Ovary (tissue), 9 donors: Measurements from ENCODE around the gene TNFRSF6B. TPM values are rescaled to one million over a fixed set of nuclear protein-coding genes. Genes with fewer than 3 reads are reported as not detected.

ENCODE experiments used
- DNase-seq, 5 donors: peaks; one replicate each; pipeline ENCODE4 v3.0.0-alpha.2; 2019 to 2020
- H3K27ac ChIP-seq, 2 donors: fragments of 200-600 bp; one replicate each; pipeline versions ENCODE4 v1.5.1 to v1.8.0; 2019 to 2022
- H3K27me3 ChIP-seq: fragments of 200-600 bp; one replicate; pipeline ENCODE4 v1.8.0; 2022
- H3K36me3 ChIP-seq: fragments of 200-600 bp; sonication (generic); one replicate; pipeline ENCODE4 v1.5.1; 2019
- H3K4me1 ChIP-seq: one replicate; pipeline ENCODE4 v1.8.1; 2013; ENCODE audit warnings: mild to moderate bottlenecking, moderate library complexity; ENCODE audit not compliant: insufficient read depth
- H3K4me3 ChIP-seq: fragments of 200-600 bp; sonication (generic); one replicate; pipeline ENCODE4 v1.5.1; 2017
- H3K9me3 ChIP-seq, 2 donors: fragments of 200-600 bp in 1 of 2; sonication (generic) in 1 of 2; one replicate each; pipeline versions ENCODE4 v1.5.1 to v1.8.1; 2013 to 2019; ENCODE audit warnings: mild to moderate bottlenecking in 1 of 2, moderate library complexity in 1 of 2
- EP300 ChIP-seq: sonication (generic); formaldehyde crosslinking; IDR thresholded peaks from one replicate; pipeline ENCODE4 v1.6.1; 2017; ENCODE audit warnings: antibody characterized with exemption
- POLR2A ChIP-seq: fragments of 450-650 bp; IDR thresholded peaks from one replicate; pipeline ENCODE4 v1.6.1; 2017; ENCODE audit warnings: antibody characterized with exemption, mild to moderate bottlenecking, moderate library complexity
- WGBS, 3 donors: extraction: QIAGEN DNeasy Blood & Tissue Kit in 1 of 3; methylation state at CpG; one replicate each; pipeline versions ENCODE4 v1.1.5 to v1.1.7; 2013 to 2017; 5-methylcytosine and 5-hydroxymethylcytosine counted together
- intact Hi-C, 4 donors: fragments of 100-400 bp; cut with DNase I; formaldehyde crosslinking; loops; one replicate each; pipeline versions ENCODE4 v1.11.0 to v1.15.1; 2022 to 2023
- polyA plus RNA-seq, 2 donors: library from polyadenylated mRNA; stranded (reverse); fragments of 200-250 nt in 1 of 2; fragments of 350-450 nt in 1 of 2; fragmentation: Illumina TruSeq in 1 of 2; extraction: RNeasy Lipid Tissue Mini Kit (QIAGEN cat#74804) in 1 of 2; gene quantifications; one replicate each; pipeline ENCODE4 v1.2.3, GENCODE V29; 2013 to 2014
- total RNA-seq, 7 donors: library from RNA; depleted of rRNA in 2 of 7; stranded (reverse); fragments of >200 nt in 2 of 7; fragmentation: NEBNext Ultra II Directional in 3 of 7; extraction: Animal tissue kit (Norgen Biotek cat#: 25700) in 3 of 7; gene quantifications; one replicate each; pipeline versions ENCODE4 v1.1.0 to v1.2.4, GENCODE V29; 2016 to 2023
- TF ChIP-seq, protein P1 (sequence below), 3 donors: fragments of 450-650 bp in 2 of 3; fragments of 200-600 bp in 1 of 3; IDR thresholded peaks; one replicate each; pipeline versions ENCODE4 v1.5.1 to v1.8.0; 2016 to 2022; ENCODE audit warnings: antibody characterized with exemption in 3 of 3, mild to moderate bottlenecking in 1 of 3
- donor health status: DM: no; HTN: no; CAD: no; lungs with moderate emphysema.
- donor health status: DM: no; HTN: no; CAD: no.
- donor health status: Bipolar disorder and iron deficiency.
- donor health status: DM: yes; HTN: yes; CAD: no.
- donor health status: DM: no; HTN: no; CAD: no.
- donor health status: DM: yes; HTN: yes; CAD: no.

TNFRSF6B gene
- total and polyA plus RNA-seq, 9 donors = 2.0 to 7.0 (median 4.2) TPM; not detected in 1

DNA sequence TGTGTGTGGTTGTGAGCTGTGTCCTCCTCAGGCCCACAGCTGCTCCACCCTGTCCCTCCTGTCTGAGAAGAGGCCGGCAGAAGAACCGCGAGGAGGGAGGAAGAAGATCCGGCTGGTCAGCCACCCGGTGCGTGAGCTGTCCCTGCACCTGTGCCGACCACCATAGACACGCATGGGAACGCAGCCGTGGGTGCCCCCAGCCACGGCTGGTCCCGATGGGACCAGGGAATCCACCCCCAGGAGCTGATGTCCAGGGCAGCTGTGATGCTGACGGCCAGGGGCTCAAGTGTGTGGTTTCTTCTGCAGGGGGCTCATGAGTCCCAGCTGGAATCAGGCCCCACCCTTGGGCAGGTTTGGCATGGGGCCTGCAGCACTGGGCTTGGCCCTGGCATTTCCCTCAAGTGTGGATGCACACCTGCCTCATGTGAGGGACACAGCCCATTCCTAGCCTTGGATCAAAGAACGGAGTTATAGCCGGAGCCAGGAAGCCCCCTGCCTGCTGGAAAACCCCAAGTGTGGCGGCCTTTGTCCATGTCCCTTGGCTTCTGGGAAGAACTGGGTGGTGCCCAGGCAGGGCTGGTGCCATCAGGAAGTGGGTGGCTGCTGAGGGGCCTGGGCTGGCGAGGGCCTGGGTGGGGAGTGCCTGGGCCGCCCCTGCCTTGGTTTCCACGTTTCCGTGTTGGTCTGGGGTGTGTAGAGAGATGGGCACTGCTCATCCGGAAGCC, 4.6 kb upstream of the TNFRSF6B start:
- TF ChIP-seq EP300 (no peak), POLR2A (no peak)
- TF ChIP-seq, protein P1, sequence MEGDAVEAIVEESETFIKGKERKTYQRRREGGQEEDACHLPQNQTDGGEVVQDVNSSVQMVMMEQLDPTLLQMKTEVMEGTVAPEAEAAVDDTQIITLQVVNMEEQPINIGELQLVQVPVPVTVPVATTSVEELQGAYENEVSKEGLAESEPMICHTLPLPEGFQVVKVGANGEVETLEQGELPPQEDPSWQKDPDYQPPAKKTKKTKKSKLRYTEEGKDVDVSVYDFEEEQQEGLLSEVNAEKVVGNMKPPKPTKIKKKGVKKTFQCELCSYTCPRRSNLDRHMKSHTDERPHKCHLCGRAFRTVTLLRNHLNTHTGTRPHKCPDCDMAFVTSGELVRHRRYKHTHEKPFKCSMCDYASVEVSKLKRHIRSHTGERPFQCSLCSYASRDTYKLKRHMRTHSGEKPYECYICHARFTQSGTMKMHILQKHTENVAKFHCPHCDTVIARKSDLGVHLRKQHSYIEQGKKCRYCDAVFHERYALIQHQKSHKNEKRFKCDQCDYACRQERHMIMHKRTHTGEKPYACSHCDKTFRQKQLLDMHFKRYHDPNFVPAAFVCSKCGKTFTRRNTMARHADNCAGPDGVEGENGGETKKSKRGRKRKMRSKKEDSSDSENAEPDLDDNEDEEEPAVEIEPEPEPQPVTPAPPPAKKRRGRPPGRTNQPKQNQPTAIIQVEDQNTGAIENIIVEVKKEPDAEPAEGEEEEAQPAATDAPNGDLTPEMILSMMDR (IDR thresholded peaks at IDR 0.05) = no peak
- intact Hi-C loops = no loop called here
- 77 to 85% (median 80%) methylated on average over 19 to 21 of the region's 21 CpGs for WGBS, 3 donors
- H3K27ac ChIP-seq = no peak overlapping the region
- H3K4me3 ChIP-seq = no peak overlapping the region
- H3K9me3 ChIP-seq = no peaks in the 10 kb centered on the region
- H3K27me3 ChIP-seq = no peaks in the 10 kb centered on the region
- no peaks in the 10 kb centered on the region for H3K36me3 ChIP-seq
- peak in 1 of 5 donors; percentile 28 for DNase-seq
- peaks cover 7% of the 10 kb centered on the region for H3K4me1 ChIP-seq

DNA sequence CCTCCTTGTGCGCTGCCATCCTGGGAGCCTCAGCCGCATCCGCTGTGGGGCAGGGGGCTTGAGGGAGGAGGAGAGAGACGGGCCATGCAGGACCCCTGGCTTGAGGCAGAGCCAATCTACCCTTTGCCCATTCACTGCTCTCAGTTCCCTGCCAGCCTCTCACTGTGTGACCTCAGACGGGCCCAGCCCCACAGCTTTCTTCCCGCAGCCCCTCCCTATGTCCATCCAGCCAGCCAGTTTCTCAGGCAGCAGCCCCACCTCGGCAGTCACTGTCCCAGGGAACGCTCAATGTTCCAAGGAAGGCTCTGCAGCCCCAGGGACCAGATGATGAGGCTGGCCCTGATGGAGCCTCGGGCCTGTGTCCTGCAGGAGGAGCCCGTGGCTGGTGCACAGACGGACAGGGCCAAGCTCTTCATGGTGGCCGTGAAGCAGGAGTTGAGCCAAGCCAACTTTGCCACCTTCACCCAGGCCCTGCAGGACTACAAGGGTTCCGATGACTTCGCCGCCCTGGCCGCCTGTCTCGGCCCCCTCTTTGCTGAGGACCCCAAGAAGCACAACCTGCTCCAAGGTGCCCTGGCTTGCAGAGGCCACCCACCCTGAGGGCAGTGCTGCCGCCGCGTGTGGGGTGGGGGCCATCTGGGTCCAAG, 3.9 kb upstream of the TNFRSF6B start:
- no peak overlapping the region for H3K4me3 ChIP-seq
- TF ChIP-seq, protein P1 (IDR thresholded peaks at IDR 0.05) = no peak
- TF ChIP-seq EP300 (no peak), POLR2A (no peak)
- no peaks in the 10 kb centered on the region for H3K36me3 ChIP-seq
- H3K27ac ChIP-seq = no peak overlapping the region
- peak in 2 of 5 donors; percentile 15 to 28 for DNase-seq
- intact Hi-C loops = no loop called here
- H3K4me1 ChIP-seq = peaks cover 4% of the 10 kb centered on the region
- WGBS, 3 donors = 68 to 73% (median 68%) methylated on average over 17 to 20 of the region's 20 CpGs
- no peaks in the 10 kb centered on the region for H3K9me3 ChIP-seq
- H3K27me3 ChIP-seq = no peaks in the 10 kb centered on the region

DNA sequence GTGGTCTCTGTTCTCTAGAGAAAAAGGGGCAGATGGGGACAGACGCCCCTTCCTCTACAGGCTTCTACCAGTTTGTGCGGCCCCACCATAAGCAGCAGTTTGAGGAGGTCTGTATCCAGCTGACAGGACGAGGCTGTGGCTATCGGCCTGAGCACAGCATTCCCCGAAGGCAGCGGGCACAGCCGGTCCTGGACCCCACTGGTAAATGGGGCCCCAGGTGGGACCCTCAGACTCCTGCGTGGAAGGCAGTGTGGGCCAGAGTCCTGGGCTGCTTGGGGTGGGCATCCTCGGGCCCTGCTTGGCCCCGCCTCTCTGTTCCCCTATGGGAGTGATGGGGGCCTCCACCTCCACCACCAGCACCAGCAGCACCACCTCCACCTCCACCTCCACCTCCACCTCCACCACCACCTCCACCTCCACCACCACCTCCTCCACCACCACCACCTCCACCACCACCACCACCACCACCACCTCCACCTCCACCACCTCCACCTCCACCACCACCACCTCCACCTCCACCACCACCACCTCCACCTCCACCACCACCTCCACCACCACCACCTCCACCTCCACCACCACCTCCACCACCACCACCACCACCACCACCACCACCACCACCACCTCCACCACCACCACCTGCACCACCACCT, 3.2 kb upstream of the TNFRSF6B start:
- Histone ChIP-seq H3K4me1 (peaks cover 4% of the 10 kb centered on the region), H3K27me3 (no peaks in the 10 kb centered on the region), H3K9me3 (no peaks in the 10 kb centered on the region), H3K4me3 (no peak overlapping the region), H3K27ac (no peak overlapping the region), H3K36me3 (no peaks in the 10 kb centered on the region)
- intact Hi-C loops = no loop called here
- 75 to 86% (median 82%) methylated on average over 9 to 10 of the region's 10 CpGs for WGBS, 3 donors
- peak in 1 of 5 donors; percentile 28 for DNase-seq
- TF ChIP-seq POLR2A (no peak), EP300 (no peak)
- TF ChIP-seq, protein P1 (IDR thresholded peaks at IDR 0.05) = no peak

DNA sequence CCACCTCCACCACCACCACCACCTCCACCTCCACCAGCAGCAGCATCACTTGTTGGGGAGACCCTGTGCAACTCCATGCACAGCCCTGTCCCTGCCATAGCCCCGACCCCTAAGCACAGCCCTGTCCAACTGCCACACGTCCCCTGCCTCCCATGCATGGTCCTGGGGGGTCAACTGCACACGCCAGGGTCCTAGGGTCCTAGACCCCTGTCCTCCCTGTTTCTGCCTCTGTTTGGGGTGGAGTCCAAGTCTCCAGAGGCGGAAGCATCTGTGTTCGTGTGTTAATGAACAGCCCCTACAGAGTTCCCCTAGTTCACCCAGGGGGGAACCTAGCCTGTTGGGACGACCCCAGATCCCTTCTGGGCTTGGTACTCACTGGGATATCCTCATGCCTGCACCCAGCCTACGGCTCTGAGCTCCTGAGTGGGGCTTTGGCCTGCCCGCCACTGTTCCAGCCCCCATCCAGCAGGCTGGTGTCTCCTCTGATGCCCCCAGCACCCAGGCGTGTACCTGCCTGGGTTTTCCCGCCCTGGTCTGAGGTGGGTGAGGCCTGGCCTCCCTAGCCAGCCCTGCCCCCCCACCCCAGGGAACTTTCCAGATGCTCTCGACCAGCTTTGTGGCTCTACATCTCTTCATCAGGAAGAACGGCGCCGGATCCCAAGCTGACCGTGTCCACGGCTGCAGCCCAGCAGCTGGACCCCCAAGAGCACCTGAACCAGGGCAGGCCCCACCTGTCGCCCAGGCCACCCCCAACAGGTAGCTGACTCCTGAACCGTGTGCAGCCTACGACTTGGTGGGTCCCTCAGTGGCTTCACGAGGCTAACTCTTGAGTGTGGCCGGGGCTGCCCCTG, 2.5 kb upstream of the TNFRSF6B start:
- TF ChIP-seq POLR2A = no peak
- TF ChIP-seq, protein P1 (IDR thresholded peaks at IDR 0.05) = no peak
- no peak for TF ChIP-seq EP300
- peaks cover 2% of the 10 kb centered on the region for H3K4me1 ChIP-seq
- no peaks in the 10 kb centered on the region for H3K27me3 ChIP-seq
- DNase-seq = peak in 1 of 5 donors; percentile 16
- H3K4me3 ChIP-seq = no peak overlapping the region
- no peaks in the 10 kb centered on the region for H3K36me3 ChIP-seq
- intact Hi-C loops = no loop called here
- 89 to 93% (median 92%) methylated on average over 20 to 21 of the region's 21 CpGs for WGBS, 3 donors
- no peaks in the 10 kb centered on the region for H3K9me3 ChIP-seq
- no peak overlapping the region for H3K27ac ChIP-seq
